HepG2 (cell line): ENCODE data around the gene MLXIPL. TPM values are rescaled to one million over a fixed set of nuclear protein-coding genes. Genes with fewer than 3 reads are reported as not detected.

Experiments
- ATAC-seq: fragments of 200-7000 bp; cut with Tn5 transposase; 3 replicates; pipeline ENCODE4 v1.9.1; 2020; ENCODE audit warnings: mild to moderate bottlenecking, moderate library complexity
- BruUV-seq: library from RNA; stranded (reverse); fragments of 400-500 nt; replicated peaks from 2 replicates; lab custom pipeline; 2021; lab: Mats Ljungman, UMichigan
- CTCF ChIA-PET: fragments of 300-600 bp; formaldehyde crosslinking; extraction: SDS; loops from one replicate; lab custom pipeline; 2021; ENCODE audit warnings: low total read pairs, inconsistent platforms, low intra/inter-chr PET ratio; lab: Yijun Ruan, JAX
- POLR2A ChIA-PET: fragments of 350-600 bp; sonication (Branson Sonifier 250); formaldehyde crosslinking; loops from one replicate; lab custom pipeline; 2020; ENCODE audit warnings: antibody characterized with exemption, inconsistent platforms; lab: Yijun Ruan, JAX
- DNase-seq: peaks from one replicate; pipeline ENCODE4 v3.0.0-alpha.2; 2015; ENCODE audit warnings: low spot score
- FAIRE-seq: peaks from 3 replicates; lab custom pipeline; 2011; peaks lifted over from hg19 to GRCh38; lab: Jason Lieb, UNC
- H2AFZ ChIP-seq: one replicate; pipeline ENCODE4 v1.6.1; 2011; ENCODE audit warnings: low read length, inconsistent platforms
- H3K27ac ChIP-seq: fragments of 300-600 bp; 3 replicates; pipeline ENCODE4 v1.8.0; 2011; ENCODE audit warnings: mixed run types, mild to moderate bottlenecking, mixed read lengths, low read length, inconsistent platforms; ENCODE audit not compliant: insufficient read depth; ENCODE audit errors: extremely low read length
- H3K27me3 ChIP-seq, 2 experiments: fragments of 200-600 bp in 1 of 2; 2 replicates in 1 of 2; 3 replicates in 1 of 2; pipeline versions ENCODE4 v1.6.0 to v1.8.0; 2011; ENCODE audit warnings: low read length in 2 of 2, mild to moderate bottlenecking in 2 of 2, moderate library complexity in 2 of 2, inconsistent platforms in 1 of 2; ENCODE audit not compliant: insufficient read depth in 2 of 2, control insufficient read depth in 1 of 2
- H3K36me3 ChIP-seq, 2 experiments: fragments of 200-600 bp in 1 of 2; replicated peaks in 1 of 2; 2 replicates in 1 of 2; 3 replicates in 1 of 2; pipeline versions ENCODE4 v1.5.1 to v1.8.0; 2011; ENCODE audit warnings: low read length in 2 of 2, inconsistent platforms in 1 of 2; ENCODE audit not compliant: insufficient read depth in 2 of 2, control insufficient read depth in 1 of 2
- H3K4me1 ChIP-seq: 2 replicates; pipeline ENCODE4 v1.5.1; 2012; ENCODE audit warnings: low read length, inconsistent platforms; ENCODE audit not compliant: insufficient read depth
- H3K4me2 ChIP-seq: 2 replicates; pipeline ENCODE4 v1.6.0; 2011; ENCODE audit warnings: low read depth, low read length, inconsistent platforms
- H3K4me3 ChIP-seq, 3 experiments: fragments of 200-600 bp in 1 of 3; sonication (generic), shearing (Covaris generic) in 1 of 3; replicated peaks in 1 of 3; 2 replicates each; pipeline ENCODE4 v1.5.1; 2011 to 2016; ENCODE audit warnings: low read length in 3 of 3, inconsistent platforms in 2 of 3, low read depth in 2 of 3, mild to moderate bottlenecking in 2 of 3, control low read depth in 1 of 3, mixed read lengths in 1 of 3; ENCODE audit not compliant: insufficient read depth in 1 of 3
- H3K79me2 ChIP-seq: one replicate; pipeline ENCODE4 v1.6.1; 2011; ENCODE audit warnings: low read length, inconsistent platforms; ENCODE audit not compliant: insufficient read depth
- H3K9ac ChIP-seq: 2 replicates; pipeline ENCODE4 v1.6.0; 2011; ENCODE audit warnings: mild to moderate bottlenecking, low read depth, low read length, inconsistent platforms; ENCODE audit not compliant: insufficient read depth
- H3K9me3 ChIP-seq: 2 replicates; pipeline ENCODE4 v1.5.1; 2012; ENCODE audit warnings: mild to moderate bottlenecking, low read length
- H4K20me1 ChIP-seq: 2 replicates; pipeline ENCODE4 v1.6.0; 2011; ENCODE audit warnings: inconsistent platforms, mild to moderate bottlenecking, low read length, moderate library complexity; ENCODE audit not compliant: insufficient read depth
- ARNT2 ChIP-seq: sonication (generic); formaldehyde crosslinking; IDR thresholded peaks from 2 replicates; pipeline ENCODE4 v1.8.0; 2022; ENCODE audit warnings: mild to moderate bottlenecking, low read depth, missing genetic modification reagents, moderate library complexity
- ATM ChIP-seq: fragments of 450-650 bp; IDR thresholded peaks from 2 replicates; pipeline ENCODE4 v1.7.1; 2017; ENCODE audit warnings: mild to moderate bottlenecking, borderline replicate concordance
- BORCS8-MEF2B ChIP-seq: sonication (generic); formaldehyde crosslinking; IDR thresholded peaks from 2 replicates; pipeline ENCODE4 v1.8.0; 2022; ENCODE audit warnings: mild to moderate bottlenecking, missing genetic modification reagents
- DMAP1 ChIP-seq: IDR thresholded peaks from 2 replicates; pipeline ENCODE4 v1.6.1; 2016
- RBAK ChIP-seq: sonication (generic); formaldehyde crosslinking; IDR thresholded peaks from 2 replicates; pipeline ENCODE4 v1.5.1; 2020; ENCODE audit warnings: mild to moderate bottlenecking, missing genetic modification reagents
- ZNF629 ChIP-seq: sonication (generic); formaldehyde crosslinking; conservative IDR thresholded peaks from 2 replicates; pipeline ENCODE4 v1.5.0; 2020; ENCODE audit warnings: missing genetic modification reagents
- ZNF792 ChIP-seq: IDR thresholded peaks from 2 replicates; pipeline ENCODE4 v1.6.1; 2016
- ZSCAN20 ChIP-seq: sonication (generic); formaldehyde crosslinking; IDR thresholded peaks from 2 replicates; pipeline ENCODE4 v1.4.0; 2020; ENCODE audit warnings: missing genetic modification reagents, mild to moderate bottlenecking, borderline replicate concordance
- WGBS: methylation state at CpG from one replicate; pipeline ENCODE4 v1.1.6; 2017; ENCODE audit warnings: low lambda C conversion rate; 5-methylcytosine and 5-hydroxymethylcytosine counted together
- in situ Hi-C: cut with HindIII; loops from 2 replicates; pipeline ENCODE4 v1.10.0; 2017; ENCODE audit warnings: low pct_unique_long_range_greater_than_20kb; ENCODE audit not compliant: extremely low pct_ligation_motif_present
- intact Hi-C: fragments of 100-400 bp; cut with micrococcal nuclease; formaldehyde crosslinking; loops from one replicate; pipeline ENCODE4 v1.10.0; 2022; ENCODE audit not compliant: unreplicated experiment
- polyA plus RNA-seq, 8 experiments: library from polyadenylated mRNA; depleted of rRNA in 3 of 8; stranded (reverse) in 7 of 8; unstranded in 1 of 8; fragments of >200 nt; fragmentation: Illumina TruSeq in 4 of 8; extraction: Trizol in 4 of 8; gene quantifications; 2 replicates each; pipeline versions ENCODE4 v1.2.1 to v1.2.3, GENCODE V29; 2011 to 2016; ENCODE audit warnings: low read depth in 4 of 8, missing spikeins in 1 of 8, mixed read lengths in 1 of 8; ENCODE audit not compliant: insufficient read depth in 1 of 8
- total RNA-seq, 5 experiments: library from RNA; depleted of rRNA; stranded (reverse); fragments of >200 nt; fragmentation: Illumina TruSeq; extraction: Trizol; gene quantifications; 2 replicates each; pipeline ENCODE4 v1.2.3, GENCODE V29; 2016; ENCODE audit warnings: low read depth in 1 of 5
- TF ChIP-seq, protein P1 (sequence below): IDR thresholded peaks from 2 replicates; pipeline ENCODE4 v1.6.1; 2018; ENCODE audit warnings: missing genetic modification reagents, mild to moderate bottlenecking, missing compliant biosample characterization
- TF ChIP-seq, protein P2 (sequence below), 2 experiments: sonication (generic) in 1 of 2; formaldehyde crosslinking in 1 of 2; IDR thresholded peaks; 2 replicates each; pipeline versions ENCODE4 v1.4.0 to v1.6.1; 2016 to 2020; ENCODE audit warnings: borderline replicate concordance in 1 of 2, low read depth in 1 of 2, mild to moderate bottlenecking in 1 of 2, missing genetic modification reagents in 1 of 2

Gene MLXIPL
- total and polyA plus RNA-seq, 2 of the 13 experiments (the other 11 are each of a cell fraction or from before 2014, with no cell fraction given), result 51.6 to 60.1 TPM

DNA sequence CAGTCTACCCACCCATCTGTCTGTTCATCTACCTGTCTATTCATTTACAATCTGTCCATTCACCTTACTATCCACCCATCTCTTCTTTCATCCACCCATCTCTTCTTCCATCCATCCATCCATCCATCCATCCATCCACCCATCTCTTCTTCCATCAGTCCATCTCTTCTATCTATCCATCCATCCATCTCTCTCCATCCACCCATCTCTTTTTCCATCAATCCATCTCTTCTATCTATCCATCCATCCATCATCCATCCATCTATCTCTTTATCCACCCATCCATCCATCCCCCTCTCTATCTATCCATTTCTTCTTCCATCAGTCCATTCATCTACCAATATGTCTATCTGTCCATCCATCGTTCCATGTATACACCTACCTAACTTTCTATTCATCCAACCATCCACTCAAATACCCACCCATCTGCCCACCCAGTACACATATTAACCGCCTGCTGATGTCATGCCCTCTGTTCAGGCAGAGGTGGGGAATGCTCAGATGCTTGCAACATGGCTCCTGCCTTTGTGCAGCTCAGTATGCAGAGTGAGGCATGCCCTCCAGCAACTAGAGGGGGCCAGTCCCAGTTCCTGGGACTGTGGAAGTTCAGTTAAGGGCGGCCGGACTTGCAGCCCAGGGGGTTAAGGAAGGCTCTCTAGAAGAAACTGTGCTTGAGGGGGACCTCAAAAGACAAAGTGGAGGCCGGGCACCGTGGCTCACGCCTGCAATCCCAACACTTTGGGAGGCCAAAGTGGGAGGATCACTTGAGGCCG is 11.3 kb upstream of the MLXIPL start:
- Histone ChIP-seq H3K79me2 (no peaks in the 10 kb centered on the region), H3K9ac (no peak overlapping the region), H3K27me3 (no peaks in the 10 kb centered on the region), H4K20me1 (no peaks in the 10 kb centered on the region), H3K4me1 (no peaks in the 10 kb centered on the region), H3K9me3 (no peaks in the 10 kb centered on the region), H3K4me3 (no peak overlapping the region), H3K4me2 (no peak overlapping the region), H2AFZ (no peak overlapping the region), H3K36me3 (no peaks in the 10 kb centered on the region), H3K27ac (no peak overlapping the region)
- ChIA-PET POLR2A (interaction anchor here (1.0 to 1.5 kb wide), 3 partner anchors 11 to 29 kb away, joined by 3 to 5 read pairs (median 4); partner anchors contain the start of gene MLXIPL), CTCF (no interaction called here)
- WGBS, result over 99% methylated on average over 8 of the region's 8 CpGs
- in situ Hi-C loops, result no loop called here
- DNase-seq, result no peak
- peak; percentile 30; the same call in 1 of the 2 replicates for TF ChIP-seq ATM
- TF ChIP-seq, protein P1, sequence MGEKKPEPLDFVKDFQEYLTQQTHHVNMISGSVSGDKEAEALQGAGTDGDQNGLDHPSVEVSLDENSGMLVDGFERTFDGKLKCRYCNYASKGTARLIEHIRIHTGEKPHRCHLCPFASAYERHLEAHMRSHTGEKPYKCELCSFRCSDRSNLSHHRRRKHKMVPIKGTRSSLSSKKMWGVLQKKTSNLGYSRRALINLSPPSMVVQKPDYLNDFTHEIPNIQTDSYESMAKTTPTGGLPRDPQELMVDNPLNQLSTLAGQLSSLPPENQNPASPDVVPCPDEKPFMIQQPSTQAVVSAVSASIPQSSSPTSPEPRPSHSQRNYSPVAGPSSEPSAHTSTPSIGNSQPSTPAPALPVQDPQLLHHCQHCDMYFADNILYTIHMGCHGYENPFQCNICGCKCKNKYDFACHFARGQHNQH (CRISPR knock-in tag), result no peak
- intact Hi-C loops, result no loop called here
- no TSS peak for BruUV-seq
- no peak for FAIRE-seq
- no peak for ATAC-seq

DNA sequence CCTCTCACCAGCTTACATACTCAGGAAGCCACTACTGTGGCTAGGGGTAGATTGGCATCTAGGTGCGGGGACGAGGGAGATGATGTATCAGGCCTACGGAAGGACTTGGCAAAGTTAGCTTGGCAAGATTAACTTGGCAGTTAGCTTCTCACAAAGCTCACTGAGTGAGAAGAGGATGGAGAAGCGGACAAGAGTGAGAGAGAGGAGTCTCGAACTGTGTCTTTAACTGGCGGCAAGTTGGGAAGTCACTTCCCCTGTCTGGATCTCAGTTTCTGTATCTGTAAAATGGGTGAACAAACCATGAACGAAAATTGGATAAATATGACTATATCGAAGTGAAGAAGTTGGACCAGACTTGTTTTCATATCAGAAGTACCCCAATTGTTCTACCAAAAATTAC is 9.5 kb upstream of the MLXIPL start:
- FAIRE-seq (no peak), ATAC-seq (no peak), DNase-seq (no peak)
- no peaks in the 10 kb centered on the region for H3K27me3 ChIP-seq
- BruUV-seq, result no TSS peak
- H3K9ac ChIP-seq, result no peak overlapping the region
- intact Hi-C loops (no loop called here), in situ Hi-C loops (no loop called here)
- H2AFZ ChIP-seq, result no peak overlapping the region
- no peak overlapping the region for H3K4me3 ChIP-seq
- H3K4me1 ChIP-seq, result no peaks in the 10 kb centered on the region
- WGBS, result 90% methylated on average over 8 of the region's 8 CpGs
- H3K79me2 ChIP-seq, result no peaks in the 10 kb centered on the region
- CTCF ChIA-PET, result no interaction called here
- H3K27ac ChIP-seq, result no peak overlapping the region
- no peaks in the 10 kb centered on the region for H3K9me3 ChIP-seq
- no peaks in the 10 kb centered on the region for H4K20me1 ChIP-seq
- no peaks in the 10 kb centered on the region for H3K36me3 ChIP-seq
- POLR2A ChIA-PET, result no interaction called here
- H3K4me2 ChIP-seq, result no peak overlapping the region
- TF ChIP-seq ZNF792 (CRISPR knock-in tag) (no peak), ZNF629 (CRISPR knock-in tag) (peak; percentile 53), ZSCAN20 (no peak), ARNT2 (no peak), RBAK (CRISPR knock-in tag) (no peak), BORCS8-MEF2B (CRISPR knock-in tag) (no peak), DMAP1 (no peak)
- TF ChIP-seq, protein P2, sequence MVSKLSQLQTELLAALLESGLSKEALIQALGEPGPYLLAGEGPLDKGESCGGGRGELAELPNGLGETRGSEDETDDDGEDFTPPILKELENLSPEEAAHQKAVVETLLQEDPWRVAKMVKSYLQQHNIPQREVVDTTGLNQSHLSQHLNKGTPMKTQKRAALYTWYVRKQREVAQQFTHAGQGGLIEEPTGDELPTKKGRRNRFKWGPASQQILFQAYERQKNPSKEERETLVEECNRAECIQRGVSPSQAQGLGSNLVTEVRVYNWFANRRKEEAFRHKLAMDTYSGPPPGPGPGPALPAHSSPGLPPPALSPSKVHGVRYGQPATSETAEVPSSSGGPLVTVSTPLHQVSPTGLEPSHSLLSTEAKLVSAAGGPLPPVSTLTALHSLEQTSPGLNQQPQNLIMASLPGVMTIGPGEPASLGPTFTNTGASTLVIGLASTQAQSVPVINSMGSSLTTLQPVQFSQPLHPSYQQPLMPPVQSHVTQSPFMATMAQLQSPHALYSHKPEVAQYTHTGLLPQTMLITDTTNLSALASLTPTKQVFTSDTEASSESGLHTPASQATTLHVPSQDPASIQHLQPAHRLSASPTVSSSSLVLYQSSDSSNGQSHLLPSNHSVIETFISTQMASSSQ (IDR thresholded peaks at IDR 0.05; ENCODE audit: low read depth), result no peak
- TF ChIP-seq, protein P2 (CRISPR knock-in tag; IDR thresholded peaks at IDR 0.05; ENCODE audit: borderline replicate concordance), result no peak
